ENCODE measurements around the gene LYL1.

- TF ChIP-seq CTCF (IDR thresholded peaks at IDR 0.05; ENCODE audit: poor library complexity, severe bottlenecking) = no peak
- TF ChIP-seq EZH2 (IDR thresholded peaks at IDR 0.05; ENCODE audit: borderline replicate concordance, insufficient read depth, low read length, poor library complexity, severe bottlenecking) = no peak
- TF ChIP-seq RAD21 (conservative IDR thresholded peaks at IDR 0.05) = no peak
- TF ChIP-seq EP300 (conservative IDR thresholded peaks at IDR 0.05; ENCODE audit: poor library complexity, severe bottlenecking) = no peak
- TF ChIP-seq SMC3 (conservative IDR thresholded peaks at IDR 0.05; ENCODE audit: poor library complexity) = no peak
- no peak for TF ChIP-seq POLR2AphosphoS5 (IDR thresholded peaks at IDR 0.05)
- TF ChIP-seq TAF1 (IDR thresholded peaks at IDR 0.05; ENCODE audit: low read depth) = no peak
Observed at GRCh38 chr19:13122275-13122878, 19.7 kb upstream of the LYL1 start.
